HepG2 (cell line): ENCODE measurements around the gene ANKRD27. TPM values are rescaled to one million over a fixed set of nuclear protein-coding genes. Genes with fewer than 3 reads are reported as not detected.
A peak's percentile ranks its signal among the peaks of the same experiment; 100 is the strongest.

Experiments used
- ATAC-seq: fragments of 200-7000 bp; cut with Tn5 transposase; 3 replicates; pipeline ENCODE4 v1.9.1; 2020; ENCODE audit warnings: mild to moderate bottlenecking, moderate library complexity
- BruUV-seq: library from RNA; stranded (reverse); fragments of 400-500 nt; replicated peaks from 2 replicates; lab custom pipeline; 2021; lab: Mats Ljungman, UMichigan
- CTCF ChIA-PET: fragments of 300-600 bp; formaldehyde crosslinking; extraction: SDS; loops from one replicate; lab custom pipeline; 2021; ENCODE audit warnings: low total read pairs, inconsistent platforms, low intra/inter-chr PET ratio; lab: Yijun Ruan, JAX
- POLR2A ChIA-PET: fragments of 350-600 bp; sonication (Branson Sonifier 250); formaldehyde crosslinking; loops from one replicate; lab custom pipeline; 2020; ENCODE audit warnings: antibody characterized with exemption, inconsistent platforms; lab: Yijun Ruan, JAX
- DNase-seq: peaks from one replicate; pipeline ENCODE4 v3.0.0-alpha.2; 2015; ENCODE audit warnings: low spot score
- FAIRE-seq: peaks from 3 replicates; lab custom pipeline; 2011; peaks lifted over from hg19 to GRCh38; lab: Jason Lieb, UNC
- H2AFZ ChIP-seq: one replicate; pipeline ENCODE4 v1.6.1; 2011; ENCODE audit warnings: low read length, inconsistent platforms
- H3K27ac ChIP-seq: fragments of 300-600 bp; 3 replicates; pipeline ENCODE4 v1.8.0; 2011; ENCODE audit warnings: mixed run types, mild to moderate bottlenecking, mixed read lengths, low read length, inconsistent platforms; ENCODE audit not compliant: insufficient read depth; ENCODE audit errors: extremely low read length
- H3K27me3 ChIP-seq, 2 experiments: fragments of 200-600 bp in 1 of 2; 2 replicates in 1 of 2; 3 replicates in 1 of 2; pipeline versions ENCODE4 v1.6.0 to v1.8.0; 2011; ENCODE audit warnings: low read length in 2 of 2, mild to moderate bottlenecking in 2 of 2, moderate library complexity in 2 of 2, inconsistent platforms in 1 of 2; ENCODE audit not compliant: insufficient read depth in 2 of 2, control insufficient read depth in 1 of 2
- H3K36me3 ChIP-seq, 2 experiments: fragments of 200-600 bp in 1 of 2; replicated peaks in 1 of 2; 2 replicates in 1 of 2; 3 replicates in 1 of 2; pipeline versions ENCODE4 v1.5.1 to v1.8.0; 2011; ENCODE audit warnings: low read length in 2 of 2, inconsistent platforms in 1 of 2; ENCODE audit not compliant: insufficient read depth in 2 of 2, control insufficient read depth in 1 of 2
- H3K4me1 ChIP-seq: 2 replicates; pipeline ENCODE4 v1.5.1; 2012; ENCODE audit warnings: low read length, inconsistent platforms; ENCODE audit not compliant: insufficient read depth
- H3K4me2 ChIP-seq: 2 replicates; pipeline ENCODE4 v1.6.0; 2011; ENCODE audit warnings: low read depth, low read length, inconsistent platforms
- H3K4me3 ChIP-seq, 3 experiments: fragments of 200-600 bp in 1 of 3; sonication (generic), shearing (Covaris generic) in 1 of 3; replicated peaks in 1 of 3; 2 replicates each; pipeline ENCODE4 v1.5.1; 2011 to 2016; ENCODE audit warnings: low read length in 3 of 3, inconsistent platforms in 2 of 3, low read depth in 2 of 3, mild to moderate bottlenecking in 2 of 3, control low read depth in 1 of 3, mixed read lengths in 1 of 3; ENCODE audit not compliant: insufficient read depth in 1 of 3
- H3K79me2 ChIP-seq: one replicate; pipeline ENCODE4 v1.6.1; 2011; ENCODE audit warnings: low read length, inconsistent platforms; ENCODE audit not compliant: insufficient read depth
- H3K9ac ChIP-seq: 2 replicates; pipeline ENCODE4 v1.6.0; 2011; ENCODE audit warnings: mild to moderate bottlenecking, low read depth, low read length, inconsistent platforms; ENCODE audit not compliant: insufficient read depth
- H3K9me3 ChIP-seq: 2 replicates; pipeline ENCODE4 v1.5.1; 2012; ENCODE audit warnings: mild to moderate bottlenecking, low read length
- H4K20me1 ChIP-seq: 2 replicates; pipeline ENCODE4 v1.6.0; 2011; ENCODE audit warnings: inconsistent platforms, mild to moderate bottlenecking, low read length, moderate library complexity; ENCODE audit not compliant: insufficient read depth
- HNRNPL ChIP-seq: fragments of 200-400 bp; formaldehyde crosslinking; IDR thresholded peaks from 2 replicates; pipeline ENCODE4 v1.6.1; 2017; ENCODE audit warnings: mild to moderate bottlenecking, low read depth, low read length
- ZNF777 ChIP-seq: sonication (generic); formaldehyde crosslinking; IDR thresholded peaks from 2 replicates; pipeline ENCODE4 v1.4.0; 2020; ENCODE audit warnings: missing genetic modification reagents
- whole genome bisulfite sequencing: methylation state at CpG from one replicate; pipeline ENCODE4 v1.1.6; 2017; ENCODE audit warnings: low lambda C conversion rate; 5-methylcytosine and 5-hydroxymethylcytosine counted together
- in situ Hi-C: cut with HindIII; loops from 2 replicates; pipeline ENCODE4 v1.10.0; 2017; ENCODE audit warnings: low pct_unique_long_range_greater_than_20kb; ENCODE audit not compliant: extremely low pct_ligation_motif_present
- intact Hi-C: fragments of 100-400 bp; cut with micrococcal nuclease; formaldehyde crosslinking; loops from one replicate; pipeline ENCODE4 v1.10.0; 2022; ENCODE audit not compliant: unreplicated experiment
- polyA plus RNA-seq, 8 experiments: library from polyadenylated mRNA; depleted of rRNA in 3 of 8; stranded (reverse) in 7 of 8; unstranded in 1 of 8; fragments of >200 nt; fragmentation: Illumina TruSeq in 4 of 8; extraction: Trizol in 4 of 8; gene quantifications; 2 replicates each; pipeline versions ENCODE4 v1.2.1 to v1.2.3, GENCODE V29; 2011 to 2016; ENCODE audit warnings: low read depth in 4 of 8, missing spikeins in 1 of 8, mixed read lengths in 1 of 8; ENCODE audit not compliant: insufficient read depth in 1 of 8
- total RNA-seq, 5 experiments: library from RNA; depleted of rRNA; stranded (reverse); fragments of >200 nt; fragmentation: Illumina TruSeq; extraction: Trizol; gene quantifications; 2 replicates each; pipeline ENCODE4 v1.2.3, GENCODE V29; 2016; ENCODE audit warnings: low read depth in 1 of 5
- TF ChIP-seq, protein P1 (sequence below): sonication (generic); formaldehyde crosslinking; IDR thresholded peaks from 2 replicates; pipeline ENCODE4 v1.5.1; 2020; ENCODE audit warnings: missing genetic modification reagents, mild to moderate bottlenecking, borderline replicate concordance
- TF ChIP-seq, protein P2 (sequence below): sonication (generic); formaldehyde crosslinking; IDR thresholded peaks from 2 replicates; pipeline ENCODE4 v1.5.0; 2020; ENCODE audit warnings: mild to moderate bottlenecking, missing genetic modification reagents, borderline replicate concordance

Gene ANKRD27
- total and polyA plus RNA-seq, 2 of the 13 experiments (the other 11 are each of a cell fraction or from before 2014, with no cell fraction given), result 22.2 to 23.7 TPM

DNA sequence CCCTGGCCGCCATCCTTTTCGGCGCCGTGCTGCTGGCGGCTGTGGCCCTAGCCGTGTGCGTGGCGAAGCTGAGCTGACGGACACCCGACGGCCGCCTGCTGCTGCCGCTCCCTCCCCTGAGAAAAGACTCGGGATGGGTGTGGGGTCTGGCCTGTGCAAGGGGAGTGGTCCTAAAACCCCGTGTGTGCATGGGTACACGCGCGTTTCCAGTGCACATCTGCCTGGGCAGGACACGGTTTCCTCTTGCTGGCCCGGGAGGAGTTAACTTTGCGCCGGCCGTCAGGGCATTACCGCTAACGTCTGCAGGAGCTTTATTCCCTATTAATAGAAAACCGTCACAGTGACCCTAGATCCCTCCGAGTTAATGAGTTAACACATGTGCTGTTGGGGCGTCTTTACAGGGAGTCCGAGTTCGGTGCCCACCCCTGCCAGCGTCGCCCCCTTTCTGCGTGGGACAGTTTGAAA, 1.9 kb upstream of the ANKRD27 start:
- 17% methylated on average over 20 of the region's 33 CpGs for WGBS
- peak overlapping the region in 2 of 3 experiments; percentile 5 to 88; a peak in 3 of 6 replicates for H3K4me3 ChIP-seq
- H3K4me2 ChIP-seq, result peak overlapping the region; percentile 94
- H4K20me1 ChIP-seq, result peaks cover 16% of the 10 kb centered on the region
- no peak overlapping the region for H2AFZ ChIP-seq
- in situ Hi-C loops, result loop anchor here (25.0 kb wide), 1 partner anchor 460 kb away; the partner anchor contains the start of gene WDR88
- peaks cover 3 to 15% of the 10 kb centered on the region in 2 experiments; a peak in 4 of 5 replicates for H3K27me3 ChIP-seq
- FAIRE-seq (no peak), DNase-seq (no peak), ATAC-seq (no peak)
- H3K36me3 ChIP-seq, result no peaks in the 10 kb centered on the region
- intact Hi-C loops, result no loop called here
- H3K27ac ChIP-seq, result no peak overlapping the region
- H3K79me2 ChIP-seq, result peaks cover 21% of the 10 kb centered on the region
- TF ChIP-seq, protein P1, sequence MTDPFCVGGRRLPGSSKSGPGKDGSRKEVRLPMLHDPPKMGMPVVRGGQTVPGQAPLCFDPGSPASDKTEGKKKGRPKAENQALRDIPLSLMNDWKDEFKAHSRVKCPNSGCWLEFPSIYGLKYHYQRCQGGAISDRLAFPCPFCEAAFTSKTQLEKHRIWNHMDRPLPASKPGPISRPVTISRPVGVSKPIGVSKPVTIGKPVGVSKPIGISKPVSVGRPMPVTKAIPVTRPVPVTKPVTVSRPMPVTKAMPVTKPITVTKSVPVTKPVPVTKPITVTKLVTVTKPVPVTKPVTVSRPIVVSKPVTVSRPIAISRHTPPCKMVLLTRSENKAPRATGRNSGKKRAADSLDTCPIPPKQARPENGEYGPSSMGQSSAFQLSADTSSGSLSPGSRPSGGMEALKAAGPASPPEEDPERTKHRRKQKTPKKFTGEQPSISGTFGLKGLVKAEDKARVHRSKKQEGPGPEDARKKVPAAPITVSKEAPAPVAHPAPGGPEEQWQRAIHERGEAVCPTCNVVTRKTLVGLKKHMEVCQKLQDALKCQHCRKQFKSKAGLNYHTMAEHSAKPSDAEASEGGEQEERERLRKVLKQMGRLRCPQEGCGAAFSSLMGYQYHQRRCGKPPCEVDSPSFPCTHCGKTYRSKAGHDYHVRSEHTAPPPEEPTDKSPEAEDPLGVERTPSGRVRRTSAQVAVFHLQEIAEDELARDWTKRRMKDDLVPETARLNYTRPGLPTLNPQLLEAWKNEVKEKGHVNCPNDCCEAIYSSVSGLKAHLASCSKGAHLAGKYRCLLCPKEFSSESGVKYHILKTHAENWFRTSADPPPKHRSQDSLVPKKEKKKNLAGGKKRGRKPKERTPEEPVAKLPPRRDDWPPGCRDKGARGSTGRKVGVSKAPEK (CRISPR knock-in tag), result 0 out of 2 replicates have a peak, but pooled peaks have one; percentile 9
- TF ChIP-seq, protein P2, sequence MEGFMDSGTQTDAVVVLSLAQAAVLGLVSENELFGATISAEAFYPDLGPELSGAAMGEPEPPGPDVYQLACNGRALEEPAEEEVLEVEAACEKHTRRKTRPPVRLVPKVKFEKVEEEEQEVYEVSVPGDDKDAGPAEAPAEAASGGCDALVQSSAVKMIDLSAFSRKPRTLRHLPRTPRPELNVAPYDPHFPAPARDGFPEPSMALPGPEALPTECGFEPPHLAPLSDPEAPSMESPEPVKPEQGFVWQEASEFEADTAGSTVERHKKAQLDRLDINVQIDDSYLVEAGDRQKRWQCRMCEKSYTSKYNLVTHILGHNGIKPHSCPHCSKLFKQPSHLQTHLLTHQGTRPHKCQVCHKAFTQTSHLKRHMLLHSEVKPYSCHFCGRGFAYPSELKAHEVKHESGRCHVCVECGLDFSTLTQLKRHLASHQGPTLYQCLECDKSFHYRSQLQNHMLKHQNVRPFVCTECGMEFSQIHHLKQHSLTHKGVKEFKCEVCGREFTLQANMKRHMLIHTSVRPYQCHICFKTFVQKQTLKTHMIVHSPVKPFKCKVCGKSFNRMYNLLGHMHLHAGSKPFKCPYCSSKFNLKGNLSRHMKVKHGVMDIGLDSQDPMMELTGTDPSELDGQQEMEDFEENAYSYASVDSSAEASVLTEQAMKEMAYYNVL, result no peak
- TF ChIP-seq HNRNPL (0 out of 2 replicates have a peak, but pooled peaks have one; percentile 43), ZNF777 (CRISPR knock-in tag) (peak; percentile 51; the same call in 1 of the 2 replicates)
- no peak overlapping the region for H3K9ac ChIP-seq
- ChIA-PET CTCF (no interaction called here), POLR2A (interaction anchor here (1.4 to 2.3 kb wide), 3 partner anchors 14 to 16 kb away, joined by 3 to 21 read pairs (median 7); partner anchors contain the start of gene NUDT19)
- H3K4me1 ChIP-seq, result peaks cover 50% of the 10 kb centered on the region
- BruUV-seq, result no TSS peak
- no peaks in the 10 kb centered on the region for H3K9me3 ChIP-seq
